ENCODE results near the gene ASPG.

DNA sequence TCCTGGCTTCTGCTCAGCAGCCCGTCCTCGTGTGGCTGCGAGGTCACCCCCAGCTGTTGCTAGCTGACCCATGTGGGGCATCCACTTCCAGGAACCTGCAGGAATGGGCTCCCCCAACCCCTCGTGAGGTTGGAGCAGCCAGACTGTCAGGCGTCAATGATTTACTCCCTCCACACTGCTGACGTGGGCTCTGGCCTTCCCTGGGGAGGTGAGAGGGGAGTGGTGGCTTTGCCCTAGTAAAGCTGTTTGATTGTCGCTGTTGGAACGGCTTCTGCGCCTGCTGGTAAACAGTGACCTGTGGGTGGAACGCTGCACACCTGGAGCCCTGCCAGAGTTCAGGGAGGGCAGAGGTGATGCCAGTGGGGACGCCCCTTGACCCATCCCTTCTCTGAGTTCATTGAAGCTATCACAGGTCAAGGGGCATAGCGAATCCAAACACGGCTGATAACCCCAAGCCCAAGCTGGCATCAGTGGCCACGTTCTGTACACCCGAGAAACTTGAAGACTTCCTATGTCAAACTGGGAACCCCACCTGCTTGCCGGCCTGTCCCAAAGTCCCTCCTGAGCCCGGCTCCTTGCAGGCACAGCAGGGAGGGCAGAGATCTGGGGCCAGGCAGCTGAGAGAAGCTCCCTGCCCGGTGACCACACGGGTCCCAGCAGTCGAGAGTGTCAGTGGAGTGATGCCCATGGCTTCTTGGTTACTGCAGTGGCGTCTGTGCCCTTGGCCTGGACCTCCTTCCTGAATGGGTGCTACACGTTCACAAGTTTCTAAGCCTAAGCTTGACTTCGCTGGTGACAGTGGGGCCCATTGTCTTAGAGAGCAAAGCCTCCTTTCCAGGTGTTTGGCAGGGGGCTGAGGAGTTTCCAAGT is 2.7 kb downstream of the ASPG start:
- TF ChIP-seq, protein P1, sequence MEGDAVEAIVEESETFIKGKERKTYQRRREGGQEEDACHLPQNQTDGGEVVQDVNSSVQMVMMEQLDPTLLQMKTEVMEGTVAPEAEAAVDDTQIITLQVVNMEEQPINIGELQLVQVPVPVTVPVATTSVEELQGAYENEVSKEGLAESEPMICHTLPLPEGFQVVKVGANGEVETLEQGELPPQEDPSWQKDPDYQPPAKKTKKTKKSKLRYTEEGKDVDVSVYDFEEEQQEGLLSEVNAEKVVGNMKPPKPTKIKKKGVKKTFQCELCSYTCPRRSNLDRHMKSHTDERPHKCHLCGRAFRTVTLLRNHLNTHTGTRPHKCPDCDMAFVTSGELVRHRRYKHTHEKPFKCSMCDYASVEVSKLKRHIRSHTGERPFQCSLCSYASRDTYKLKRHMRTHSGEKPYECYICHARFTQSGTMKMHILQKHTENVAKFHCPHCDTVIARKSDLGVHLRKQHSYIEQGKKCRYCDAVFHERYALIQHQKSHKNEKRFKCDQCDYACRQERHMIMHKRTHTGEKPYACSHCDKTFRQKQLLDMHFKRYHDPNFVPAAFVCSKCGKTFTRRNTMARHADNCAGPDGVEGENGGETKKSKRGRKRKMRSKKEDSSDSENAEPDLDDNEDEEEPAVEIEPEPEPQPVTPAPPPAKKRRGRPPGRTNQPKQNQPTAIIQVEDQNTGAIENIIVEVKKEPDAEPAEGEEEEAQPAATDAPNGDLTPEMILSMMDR (IDR thresholded peaks at IDR 0.05; ENCODE audit: extremely low read depth in 1 of 2, insufficient read depth in 1 of 2, low read depth in 1 of 2, low read length in 2 of 2), result no peak
- TF ChIP-seq EZH2 (IDR thresholded peaks at IDR 0.05; ENCODE audit: borderline replicate concordance, low read depth, low read length, severe bottlenecking) (no peak), POLR2A (IDR thresholded peaks at IDR 0.05; ENCODE audit: low read depth, low read length) (no peak), POLR2AphosphoS5 (IDR thresholded peaks at IDR 0.05; ENCODE audit: insufficient read depth, low read depth, low read length) (no peak)

All from endothelial cell of umbilical vein (primary cell).